Lung (tissue), 12 donors: Measurements from ENCODE around the gene GAS1. TPM values are rescaled to one million over a fixed set of nuclear protein-coding genes. Genes with fewer than 3 reads are reported as not detected.

Source experiments
- ATAC-seq: fragments of 200-7000 bp; cut with Tn5 transposase; one replicate; pipeline ENCODE4 v1.9.1; 2020; ENCODE audit warnings: moderate number of reproducible peaks; ENCODE audit not compliant: insufficient read depth, low FRiP score
- DNase-seq, 3 donors: peaks; one replicate each; pipeline ENCODE4 v3.0.0-alpha.2; 2013 to 2017
- H3K27ac ChIP-seq, 2 donors: one replicate each; pipeline ENCODE4 v1.5.1; 2013; ENCODE audit warnings: mild to moderate bottlenecking in 2 of 2, moderate library complexity in 2 of 2, control low read depth in 1 of 2, inconsistent platforms in 1 of 2, low read depth in 1 of 2, low read length in 1 of 2
- H3K27me3 ChIP-seq, 3 donors: one replicate each; pipeline ENCODE4 v1.5.1; 2013; ENCODE audit warnings: low read length in 2 of 3; ENCODE audit not compliant: control insufficient read depth in 3 of 3, insufficient read depth in 3 of 3
- H3K36me3 ChIP-seq, 4 donors: one replicate each; pipeline ENCODE4 v1.5.1; 2013; ENCODE audit warnings: low read length in 4 of 4, mild to moderate bottlenecking in 1 of 4, moderate library complexity in 1 of 4; ENCODE audit not compliant: control insufficient read depth in 4 of 4, insufficient read depth in 4 of 4
- H3K4me1 ChIP-seq, 5 donors: one replicate each; pipeline ENCODE4 v1.5.1; 2013; ENCODE audit warnings: low read length in 5 of 5, mild to moderate bottlenecking in 2 of 5, moderate library complexity in 1 of 5; ENCODE audit not compliant: control insufficient read depth in 5 of 5, insufficient read depth in 5 of 5
- H3K4me3 ChIP-seq: one replicate; pipeline ENCODE4 v1.5.1; 2013; ENCODE audit warnings: mild to moderate bottlenecking, control low read depth, moderate library complexity
- H3K9ac ChIP-seq, 2 donors: one replicate each; pipeline ENCODE4 v1.5.1; 2013; ENCODE audit warnings: low read length in 2 of 2, control low read depth in 1 of 2; ENCODE audit not compliant: insufficient read depth in 1 of 2
- H3K9me3 ChIP-seq, 4 donors: one replicate each; pipeline ENCODE4 v1.5.1; 2013; ENCODE audit warnings: low read length in 3 of 4, mild to moderate bottlenecking in 1 of 4, moderate library complexity in 1 of 4; ENCODE audit not compliant: control insufficient read depth in 4 of 4, insufficient read depth in 3 of 4
- WGBS, 2 donors: extraction: QIAGEN DNeasy Blood & Tissue Kit; methylation state at CpG; one replicate each; pipeline ENCODE4 v1.1.7; 2013; 5-methylcytosine and 5-hydroxymethylcytosine counted together
- polyA plus RNA-seq, 2 donors: library from polyadenylated mRNA; stranded (reverse); fragments of 200-250 nt; gene quantifications; one replicate each; pipeline ENCODE4 v1.2.1, GENCODE V29; 2013
- total RNA-seq, 2 donors: library from RNA; depleted of rRNA in 1 of 2; stranded (reverse); fragments of >200 nt in 1 of 2; gene quantifications; one replicate each; pipeline ENCODE4 v1.2.1, GENCODE V29; 2014 to 2021
- TF ChIP-seq, protein P1 (sequence below): IDR thresholded peaks from 2 replicates; pipeline ENCODE4 v1.5.1; 2012; ENCODE audit warnings: mild to moderate bottlenecking; ENCODE audit errors: control extremely low read depth, extremely low read depth
- donor health status: control.
- donor health status: control.
- donor health status: Bipolar disorder and iron deficiency.
- donor health status: healthy.
- donor health status: DM: yes; HTN: yes; CAD: no.

GAS1 gene
- total and polyA plus RNA-seq, 4 donors: 5.3 to 21.2 (median 10.4) TPM

DNA sequence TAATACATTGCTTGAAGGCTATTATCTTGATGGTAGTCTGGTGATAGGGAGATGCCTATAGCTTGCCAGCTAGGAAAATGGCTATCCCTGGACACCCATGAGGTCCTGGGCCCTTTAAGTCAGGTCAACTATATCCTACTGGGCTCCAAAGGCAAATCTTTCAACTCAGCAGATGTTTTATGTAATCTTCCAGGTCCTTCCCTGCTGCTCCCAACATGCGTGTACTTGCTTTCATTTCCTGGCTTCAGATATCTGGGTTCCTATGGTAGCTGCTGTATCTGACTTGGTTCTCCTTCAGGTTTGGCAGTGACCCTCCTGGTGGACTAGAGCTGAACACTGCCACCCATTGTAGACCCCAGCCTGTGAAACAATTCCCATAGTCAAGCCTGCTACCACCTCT, 32.4 kb upstream of the GAS1 start:
- no peak overlapping the region for H3K9ac ChIP-seq
- peaks cover 0 to 39% (median 4%) of the 10 kb centered on the region in 5 donors for H3K4me1 ChIP-seq
- WGBS, 2 donors: 78 to 84% methylated on average over 1 of the region's 1 CpG
- H3K4me3 ChIP-seq: no peak overlapping the region
- TF ChIP-seq, protein P1, sequence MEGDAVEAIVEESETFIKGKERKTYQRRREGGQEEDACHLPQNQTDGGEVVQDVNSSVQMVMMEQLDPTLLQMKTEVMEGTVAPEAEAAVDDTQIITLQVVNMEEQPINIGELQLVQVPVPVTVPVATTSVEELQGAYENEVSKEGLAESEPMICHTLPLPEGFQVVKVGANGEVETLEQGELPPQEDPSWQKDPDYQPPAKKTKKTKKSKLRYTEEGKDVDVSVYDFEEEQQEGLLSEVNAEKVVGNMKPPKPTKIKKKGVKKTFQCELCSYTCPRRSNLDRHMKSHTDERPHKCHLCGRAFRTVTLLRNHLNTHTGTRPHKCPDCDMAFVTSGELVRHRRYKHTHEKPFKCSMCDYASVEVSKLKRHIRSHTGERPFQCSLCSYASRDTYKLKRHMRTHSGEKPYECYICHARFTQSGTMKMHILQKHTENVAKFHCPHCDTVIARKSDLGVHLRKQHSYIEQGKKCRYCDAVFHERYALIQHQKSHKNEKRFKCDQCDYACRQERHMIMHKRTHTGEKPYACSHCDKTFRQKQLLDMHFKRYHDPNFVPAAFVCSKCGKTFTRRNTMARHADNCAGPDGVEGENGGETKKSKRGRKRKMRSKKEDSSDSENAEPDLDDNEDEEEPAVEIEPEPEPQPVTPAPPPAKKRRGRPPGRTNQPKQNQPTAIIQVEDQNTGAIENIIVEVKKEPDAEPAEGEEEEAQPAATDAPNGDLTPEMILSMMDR: no peak
- ATAC-seq (no peak), DNase-seq (peak; percentile 20 to 79 (median 69))
- H3K9me3 ChIP-seq: peaks cover 0 to 12% (median 0%) of the 10 kb centered on the region in 4 donors
- no peak overlapping the region for H3K27ac ChIP-seq
- no peaks in the 10 kb centered on the region for H3K36me3 ChIP-seq
- no peaks in the 10 kb centered on the region for H3K27me3 ChIP-seq

DNA sequence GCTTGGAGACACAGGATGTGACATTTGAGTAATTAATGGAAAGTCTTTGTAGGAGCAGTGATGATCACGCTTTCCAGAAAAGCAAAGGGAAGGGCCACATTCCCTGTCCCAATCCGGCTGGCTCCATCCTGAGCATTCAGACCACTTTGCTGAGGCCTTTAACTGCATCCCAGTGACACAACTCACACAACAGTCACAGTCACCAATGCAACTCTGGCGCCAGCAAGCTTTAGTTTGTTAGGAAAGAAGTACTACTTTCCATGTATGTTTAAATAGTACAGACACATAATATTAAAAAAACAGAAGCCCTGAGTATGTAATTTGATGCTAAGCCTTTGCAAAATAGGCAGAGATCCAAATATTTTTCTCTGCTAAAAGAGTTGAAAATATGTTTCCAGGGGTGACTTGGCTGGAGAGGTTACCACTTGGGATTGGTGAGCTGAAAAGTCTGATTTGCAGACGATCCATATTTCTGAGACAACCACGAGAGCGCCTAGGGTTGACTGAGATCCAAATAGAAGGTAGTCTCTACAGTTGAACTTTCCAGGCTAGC, 31.7 kb upstream of the GAS1 start:
- no peak overlapping the region for H3K27ac ChIP-seq
- peaks cover 0 to 12% (median 0%) of the 10 kb centered on the region in 4 donors for H3K9me3 ChIP-seq
- no peaks in the 10 kb centered on the region for H3K27me3 ChIP-seq
- H3K4me1 ChIP-seq: peaks cover 0 to 34% (median 4%) of the 10 kb centered on the region in 5 donors
- 63 to 82% methylated on average over 6 of the region's 6 CpGs for WGBS, 2 donors
- no peak overlapping the region for H3K9ac ChIP-seq
- no peaks in the 10 kb centered on the region for H3K36me3 ChIP-seq
- DNase-seq (peak; percentile 45 to 82 (median 82)), ATAC-seq (no peak)
- H3K4me3 ChIP-seq: no peak overlapping the region
- TF ChIP-seq, protein P1: no peak

DNA sequence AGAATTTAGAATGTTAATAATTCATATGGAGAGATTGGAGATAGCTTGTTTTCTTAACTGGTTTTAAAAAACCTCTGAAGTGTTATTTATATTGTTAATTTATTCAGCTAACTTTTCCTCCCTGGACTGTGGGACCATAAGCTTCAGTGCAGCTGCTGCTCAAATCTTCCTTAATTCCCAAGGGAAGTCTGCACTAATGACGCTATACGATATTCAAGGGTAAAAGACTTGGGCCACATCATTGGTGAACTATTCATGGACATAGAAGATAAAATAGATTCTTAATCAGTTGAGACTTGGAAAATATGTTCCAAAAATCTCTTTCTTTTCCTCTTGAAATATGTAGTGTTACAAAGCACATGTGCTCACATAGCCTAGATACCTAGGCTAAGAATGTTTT, 31.1 kb upstream of the GAS1 start:
- no peaks in the 10 kb centered on the region for H3K27me3 ChIP-seq
- TF ChIP-seq, protein P1: no peak
- H3K36me3 ChIP-seq: no peaks in the 10 kb centered on the region
- no peak overlapping the region for H3K9ac ChIP-seq
- ATAC-seq: no peak
- no peak overlapping the region for H3K4me3 ChIP-seq
- no peak for DNase-seq
- no peak overlapping the region for H3K27ac ChIP-seq
- 87 to 91% methylated on average over 2 of the region's 2 CpGs for whole genome bisulfite sequencing, 2 donors
- H3K9me3 ChIP-seq: peaks cover 0 to 9% (median 0%) of the 10 kb centered on the region in 4 donors
- peaks cover 0 to 29% (median 0%) of the 10 kb centered on the region in 5 donors for H3K4me1 ChIP-seq
